ENCODE measurements around the gene SESN3.

Gene SESN3

GRCh38 chr11:95121698-95122097 is 109.3 kb downstream of the SESN3 start:
- no peak for DNase-seq (ENCODE audit: low read depth in 2 of 2)

GRCh38 chr11:95119361-95120060 is 111.5 kb downstream of the SESN3 start:
- DNase-seq (ENCODE audit: low read depth in 2 of 2), result no peak

- no peak for DNase-seq (ENCODE audit: low read depth in 2 of 2)
Observed at GRCh38 chr11:95115597-95115996, 115.4 kb downstream of the SESN3 start.
